K562 (cell line): ENCODE data around the gene DGKB.

Experiments
- CBFB ChIP-seq: sonication (generic); formaldehyde crosslinking; IDR thresholded peaks from 2 replicates; pipeline ENCODE4 v1.4.0; 2020; ENCODE audit warnings: mild to moderate bottlenecking, missing genetic modification reagents
- CBX8 ChIP-seq: fragments of 200-600 bp; sonication (generic); IDR thresholded peaks from 2 replicates; pipeline ENCODE4 v1.6.1; 2012; ENCODE audit warnings: borderline replicate concordance, mixed run types, low read depth, mild to moderate bottlenecking, moderate library complexity, mixed read lengths, low read length, control low read depth, inconsistent platforms; ENCODE audit not compliant: poor library complexity, severe bottlenecking; ENCODE audit errors: extremely low read depth
- EGR1 ChIP-seq: fragments of 450-650 bp; conservative IDR thresholded peaks from 2 replicates; pipeline ENCODE4 v1.6.1; 2017; ENCODE audit warnings: mild to moderate bottlenecking
- FOXK2 ChIP-seq, 2 experiments: fragments of 450-650 bp; IDR thresholded peaks in 1 of 2; conservative IDR thresholded peaks in 1 of 2; 2 replicates each; pipeline ENCODE4 v1.6.1; 2016; ENCODE audit warnings: low read depth in 2 of 2, mild to moderate bottlenecking in 1 of 2
- MYC ChIP-seq, 2 experiments: fragments of 250-450 bp in 1 of 2; sonication (Bioruptor Pico) in 1 of 2; IDR thresholded peaks; 2 replicates each; pipeline versions ENCODE4 v1.5.1 to v1.6.1; 2012 to 2021; ENCODE audit warnings: low read depth in 2 of 2, borderline replicate concordance in 1 of 2, improper control_type of control experiment in 1 of 2, low read length in 1 of 2, mild to moderate bottlenecking in 1 of 2, moderate library complexity in 1 of 2
- POLR2AphosphoS2 ChIP-seq: IDR thresholded peaks from 2 replicates; pipeline ENCODE4 v1.6.1; 2012; ENCODE audit warnings: low read length, improper control_type of control experiment
- RBBP5 ChIP-seq: fragments of 200-600 bp; sonication (generic); IDR thresholded peaks from 2 replicates; pipeline ENCODE4 v1.6.1; 2012; ENCODE audit warnings: borderline replicate concordance, mild to moderate bottlenecking, low read length, control low read depth, inconsistent platforms; ENCODE audit not compliant: insufficient read depth, poor library complexity, severe bottlenecking
- SMC3 ChIP-seq: conservative IDR thresholded peaks from 2 replicates; pipeline ENCODE4 v1.6.1; 2011; ENCODE audit warnings: low read depth, low read length, improper control_type of control experiment; ENCODE audit not compliant: insufficient read depth
- ZNF644 ChIP-seq: fragments of 200-800 bp; sonication (Bioruptor generic); IDR thresholded peaks from 2 replicates; pipeline ENCODE4 v1.6.1; 2016; ENCODE audit warnings: low read depth, missing genetic modification characterization, missing compliant biosample characterization
- TF ChIP-seq, protein P1 (sequence below): fragments of 450-650 bp; IDR thresholded peaks from 2 replicates; pipeline ENCODE4 v1.6.1; 2016; ENCODE audit warnings: low read depth
- TF ChIP-seq, protein P2 (sequence below): fragments of 150-350 bp; conservative IDR thresholded peaks from 2 replicates; pipeline ENCODE4 v1.6.1; 2014; ENCODE audit warnings: low read length

DNA sequence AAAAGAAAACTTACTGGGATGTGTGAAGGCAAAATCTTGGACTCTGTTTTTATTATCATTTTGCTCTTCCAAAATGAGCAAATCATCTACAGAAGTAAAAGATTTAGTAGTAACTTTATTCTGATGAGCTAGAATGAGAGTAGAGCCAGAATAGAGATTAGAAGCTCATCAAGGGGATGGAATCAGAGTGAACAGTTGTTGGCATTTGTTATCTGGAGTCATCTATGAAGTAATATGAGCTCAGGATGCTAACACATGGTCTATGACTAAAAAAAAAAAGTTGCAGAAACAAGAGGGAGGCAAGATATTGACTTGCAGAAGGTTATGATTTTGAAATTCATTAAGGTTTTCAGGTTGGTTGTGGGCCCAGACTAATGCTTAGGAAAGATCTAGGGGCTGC, 504.0 kb downstream of the DGKB start:
- TF ChIP-seq CBX8 (no peak), MYC (IDR thresholded peaks at IDR 0.05; ENCODE audit: low read depth, low read length) (no peak), MYC (CRISPR knock-in tag; IDR thresholded peaks at IDR 0.05; ENCODE audit: borderline replicate concordance, low read depth) (no peak), ZNF644 (tag) (no peak), EGR1 (no peak), RBBP5 (no peak), CBFB (CRISPR knock-in tag) (no peak), SMC3 (no peak), FOXK2 (conservative IDR thresholded peaks at IDR 0.05 in 1 of 2, IDR thresholded peaks at IDR 0.05 in 1 of 2; ENCODE audit: low read depth in 2 of 2) (no peak), POLR2AphosphoS2 (no peak)
- TF ChIP-seq, protein P1, sequence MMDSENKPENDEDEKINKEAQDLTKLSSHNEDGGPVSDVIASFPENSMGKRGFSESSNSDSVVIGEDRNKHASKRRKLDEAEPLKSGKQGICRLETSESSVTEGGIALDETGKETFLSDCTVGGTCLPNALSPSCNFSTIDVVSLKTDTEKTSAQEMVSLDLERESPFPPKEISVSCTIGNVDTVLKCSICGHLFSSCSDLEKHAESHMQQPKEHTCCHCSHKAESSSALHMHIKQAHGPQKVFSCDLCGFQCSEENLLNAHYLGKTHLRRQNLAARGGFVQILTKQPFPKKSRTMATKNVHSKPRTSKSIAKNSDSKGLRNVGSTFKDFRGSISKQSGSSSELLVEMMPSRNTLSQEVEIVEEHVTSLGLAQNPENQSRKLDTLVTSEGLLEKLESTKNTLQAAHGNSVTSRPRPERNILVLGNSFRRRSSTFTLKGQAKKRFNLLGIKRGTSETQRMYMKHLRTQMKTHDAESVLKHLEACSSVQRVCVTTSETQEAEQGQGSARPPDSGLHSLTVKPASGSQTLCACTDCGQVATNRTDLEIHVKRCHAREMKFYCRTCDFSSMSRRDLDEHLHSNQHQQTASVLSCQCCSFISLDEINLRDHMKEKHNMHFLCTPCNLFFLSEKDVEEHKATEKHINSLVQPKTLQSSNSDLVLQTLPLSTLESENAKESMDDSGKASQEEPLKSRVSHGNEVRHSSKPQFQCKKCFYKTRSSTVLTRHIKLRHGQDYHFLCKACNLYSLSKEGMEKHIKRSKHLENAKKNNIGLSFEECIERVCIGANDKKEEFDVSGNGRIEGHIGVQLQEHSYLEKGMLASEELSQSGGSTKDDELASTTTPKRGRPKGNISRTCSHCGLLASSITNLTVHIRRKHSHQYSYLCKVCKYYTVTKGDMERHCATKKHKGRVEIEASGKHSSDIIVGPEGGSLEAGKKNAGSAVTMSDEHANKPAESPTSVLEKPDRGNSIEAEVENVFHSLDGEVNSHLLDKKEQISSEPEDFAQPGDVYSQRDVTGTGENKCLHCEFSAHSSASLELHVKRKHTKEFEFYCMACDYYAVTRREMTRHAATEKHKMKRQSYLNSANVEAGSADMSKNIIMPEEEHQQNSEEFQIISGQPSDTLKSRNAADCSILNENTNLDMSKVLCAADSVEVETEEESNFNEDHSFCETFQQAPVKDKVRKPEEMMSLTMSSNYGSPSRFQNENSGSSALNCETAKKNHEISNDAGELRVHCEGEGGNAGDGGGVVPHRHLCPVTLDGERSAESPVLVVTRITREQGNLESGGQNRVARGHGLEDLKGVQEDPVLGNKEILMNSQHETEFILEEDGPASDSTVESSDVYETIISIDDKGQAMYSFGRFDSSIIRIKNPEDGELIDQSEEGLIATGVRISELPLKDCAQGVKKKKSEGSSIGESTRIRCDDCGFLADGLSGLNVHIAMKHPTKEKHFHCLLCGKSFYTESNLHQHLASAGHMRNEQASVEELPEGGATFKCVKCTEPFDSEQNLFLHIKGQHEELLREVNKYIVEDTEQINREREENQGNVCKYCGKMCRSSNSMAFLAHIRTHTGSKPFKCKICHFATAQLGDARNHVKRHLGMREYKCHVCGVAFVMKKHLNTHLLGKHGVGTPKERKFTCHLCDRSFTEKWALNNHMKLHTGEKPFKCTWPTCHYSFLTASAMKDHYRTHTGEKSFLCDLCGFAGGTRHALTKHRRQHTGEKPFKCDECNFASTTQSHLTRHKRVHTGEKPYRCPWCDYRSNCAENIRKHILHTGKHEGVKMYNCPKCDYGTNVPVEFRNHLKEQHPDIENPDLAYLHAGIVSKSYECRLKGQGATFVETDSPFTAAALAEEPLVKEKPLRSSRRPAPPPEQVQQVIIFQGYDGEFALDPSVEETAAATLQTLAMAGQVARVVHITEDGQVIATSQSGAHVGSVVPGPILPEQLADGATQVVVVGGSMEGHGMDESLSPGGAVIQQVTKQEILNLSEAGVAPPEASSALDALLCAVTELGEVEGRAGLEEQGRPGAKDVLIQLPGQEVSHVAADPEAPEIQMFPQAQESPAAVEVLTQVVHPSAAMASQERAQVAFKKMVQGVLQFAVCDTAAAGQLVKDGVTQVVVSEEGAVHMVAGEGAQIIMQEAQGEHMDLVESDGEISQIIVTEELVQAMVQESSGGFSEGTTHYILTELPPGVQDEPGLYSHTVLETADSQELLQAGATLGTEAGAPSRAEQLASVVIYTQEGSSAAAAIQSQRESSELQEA, result no peak
- TF ChIP-seq, protein P2, sequence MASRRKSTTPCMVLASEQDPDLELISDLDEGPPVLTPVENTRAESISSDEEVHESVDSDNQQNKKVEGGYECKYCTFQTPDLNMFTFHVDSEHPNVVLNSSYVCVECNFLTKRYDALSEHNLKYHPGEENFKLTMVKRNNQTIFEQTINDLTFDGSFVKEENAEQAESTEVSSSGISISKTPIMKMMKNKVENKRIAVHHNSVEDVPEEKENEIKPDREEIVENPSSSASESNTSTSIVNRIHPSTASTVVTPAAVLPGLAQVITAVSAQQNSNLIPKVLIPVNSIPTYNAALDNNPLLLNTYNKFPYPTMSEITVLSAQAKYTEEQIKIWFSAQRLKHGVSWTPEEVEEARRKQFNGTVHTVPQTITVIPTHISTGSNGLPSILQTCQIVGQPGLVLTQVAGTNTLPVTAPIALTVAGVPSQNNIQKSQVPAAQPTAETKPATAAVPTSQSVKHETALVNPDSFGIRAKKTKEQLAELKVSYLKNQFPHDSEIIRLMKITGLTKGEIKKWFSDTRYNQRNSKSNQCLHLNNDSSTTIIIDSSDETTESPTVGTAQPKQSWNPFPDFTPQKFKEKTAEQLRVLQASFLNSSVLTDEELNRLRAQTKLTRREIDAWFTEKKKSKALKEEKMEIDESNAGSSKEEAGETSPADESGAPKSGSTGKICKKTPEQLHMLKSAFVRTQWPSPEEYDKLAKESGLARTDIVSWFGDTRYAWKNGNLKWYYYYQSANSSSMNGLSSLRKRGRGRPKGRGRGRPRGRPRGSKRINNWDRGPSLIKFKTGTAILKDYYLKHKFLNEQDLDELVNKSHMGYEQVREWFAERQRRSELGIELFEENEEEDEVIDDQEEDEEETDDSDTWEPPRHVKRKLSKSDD, result no peak
